Esophagus squamous epithelium (tissue), 4 donors: ENCODE data around the gene MICAL3.

Experiments used
- CTCF ChIP-seq, 6 experiments: fragments of 450-650 bp in 4 of 6; fragments of 200-600 bp in 2 of 6; sonication (generic) in 2 of 6; IDR thresholded peaks; one replicate each; pipeline ENCODE4 v1.5.1; 2016 to 2019; ENCODE audit warnings: antibody characterized with exemption in 6 of 6, mild to moderate bottlenecking in 4 of 6, moderate library complexity in 4 of 6
- POLR2A ChIP-seq, 4 donors: fragments of 450-650 bp; IDR thresholded peaks; one replicate each; pipeline ENCODE4 v1.6.1; 2017; ENCODE audit warnings: antibody characterized with exemption in 4 of 4, mild to moderate bottlenecking in 4 of 4, moderate library complexity in 3 of 4

DNA sequence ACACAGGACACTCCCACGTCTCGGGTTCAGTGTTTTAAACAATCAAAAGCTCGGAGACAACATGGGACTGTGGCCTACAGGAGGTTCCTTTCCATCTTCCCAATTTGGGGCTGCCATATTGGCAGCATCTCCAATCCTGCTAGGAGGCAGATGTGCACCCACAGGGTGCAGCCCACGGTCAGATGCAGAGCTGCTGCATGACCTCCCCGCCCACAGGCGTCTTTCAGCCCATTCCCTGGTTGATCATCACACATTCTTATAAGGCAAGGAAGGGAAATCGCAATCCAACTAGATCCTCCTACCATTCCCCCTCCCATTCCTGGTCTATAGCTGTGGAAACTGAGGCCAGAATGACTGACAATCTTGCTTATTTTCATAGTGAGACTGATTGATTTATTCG lies 121.4 kb downstream of the MICAL3 start:
- no peak for TF ChIP-seq CTCF (IDR thresholded peaks at IDR 0.05)
- no peak for TF ChIP-seq POLR2A (IDR thresholded peaks at IDR 0.05)
